Vagina (tissue), 2 donors: ENCODE data around the gene PSENEN.

Experiments
- CTCF ChIP-seq, 3 experiments: fragments of 450-650 bp in 2 of 3; fragments of 200-600 bp in 1 of 3; sonication (generic) in 1 of 3; IDR thresholded peaks; one replicate each; pipeline ENCODE4 v1.5.1; 2017 to 2019; ENCODE audit warnings: antibody characterized with exemption in 3 of 3, mild to moderate bottlenecking in 2 of 3, moderate library complexity in 2 of 3
- POLR2A ChIP-seq, 2 donors: fragments of 450-650 bp; IDR thresholded peaks; one replicate each; pipeline ENCODE4 v1.6.1; 2017; ENCODE audit warnings: antibody characterized with exemption in 2 of 2, mild to moderate bottlenecking in 2 of 2, moderate library complexity in 2 of 2

GRCh38 chr19:35734889-35735288, 10.6 kb upstream of the PSENEN start:
- no peak for TF ChIP-seq CTCF (IDR thresholded peaks at IDR 0.05)
- TF ChIP-seq POLR2A (IDR thresholded peaks at IDR 0.05) = no peak
